ENCODE data around the gene ZCWPW1.
"Not testable (repeated sequence)": the region's sequence is repeated elsewhere in the genome, so short reads cannot be mapped to it uniquely, and the experiment has no call there.

The ZCWPW1 gene

DNA sequence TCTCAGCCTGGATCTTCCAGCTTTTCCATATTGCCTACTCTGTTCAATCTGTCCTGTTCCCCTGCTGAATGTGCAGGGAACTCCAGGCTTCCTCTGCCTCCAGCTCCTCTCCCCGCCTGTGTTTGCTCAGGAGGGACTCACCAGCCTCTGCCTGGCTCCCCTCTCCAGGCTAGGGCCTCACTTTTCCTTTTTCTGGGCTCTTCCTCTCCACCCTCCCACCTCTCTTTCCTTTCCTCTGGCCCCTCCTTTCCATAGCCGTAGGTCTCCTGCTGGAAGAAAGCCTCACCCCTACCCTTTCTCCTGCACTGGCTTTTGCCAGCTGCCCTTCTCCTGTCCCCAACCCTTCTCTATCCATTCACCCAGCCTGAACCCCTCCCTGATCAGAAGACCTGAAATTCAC is 30.3 kb downstream of the ZCWPW1 start:
- no peak for DNase-seq

DNA sequence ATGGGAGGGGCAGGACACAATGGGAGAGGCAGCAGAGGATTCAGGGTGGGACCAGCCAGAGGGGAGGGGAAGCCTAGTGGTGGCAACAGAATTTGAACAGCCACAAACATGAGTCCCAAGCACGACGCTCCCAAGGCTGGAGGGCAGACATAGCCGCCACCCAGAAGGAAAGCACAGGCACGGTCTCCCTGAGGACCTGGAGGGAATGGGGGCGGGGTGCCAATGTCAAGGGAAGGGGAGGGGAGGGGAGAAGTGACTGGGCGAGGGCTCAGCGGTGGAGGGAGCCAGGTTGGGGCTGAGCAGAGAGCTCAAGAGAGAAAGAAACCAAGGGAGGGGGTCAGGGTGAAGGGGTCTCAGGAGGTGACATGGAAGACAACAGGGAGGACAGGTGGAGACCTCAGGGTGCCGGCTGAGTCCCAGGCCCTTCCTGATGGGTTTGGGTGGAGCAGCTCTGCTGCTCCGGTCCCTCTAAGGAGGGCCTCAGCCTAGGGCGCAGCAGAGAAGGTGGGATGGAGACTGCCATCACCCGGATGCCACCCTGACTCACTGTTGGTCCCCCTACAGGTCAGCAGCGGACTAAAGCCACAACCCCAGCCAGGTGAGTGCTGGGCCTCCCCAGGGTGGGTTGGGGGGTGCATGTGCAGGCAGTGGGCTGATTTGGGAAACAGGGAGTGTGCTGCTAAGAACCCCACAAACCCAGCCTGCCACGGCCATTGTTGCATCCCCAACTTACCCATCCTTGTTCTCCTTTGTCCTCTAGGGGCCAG is 31.0 kb downstream of the ZCWPW1 start:
- DNase-seq, result no peak

DNA sequence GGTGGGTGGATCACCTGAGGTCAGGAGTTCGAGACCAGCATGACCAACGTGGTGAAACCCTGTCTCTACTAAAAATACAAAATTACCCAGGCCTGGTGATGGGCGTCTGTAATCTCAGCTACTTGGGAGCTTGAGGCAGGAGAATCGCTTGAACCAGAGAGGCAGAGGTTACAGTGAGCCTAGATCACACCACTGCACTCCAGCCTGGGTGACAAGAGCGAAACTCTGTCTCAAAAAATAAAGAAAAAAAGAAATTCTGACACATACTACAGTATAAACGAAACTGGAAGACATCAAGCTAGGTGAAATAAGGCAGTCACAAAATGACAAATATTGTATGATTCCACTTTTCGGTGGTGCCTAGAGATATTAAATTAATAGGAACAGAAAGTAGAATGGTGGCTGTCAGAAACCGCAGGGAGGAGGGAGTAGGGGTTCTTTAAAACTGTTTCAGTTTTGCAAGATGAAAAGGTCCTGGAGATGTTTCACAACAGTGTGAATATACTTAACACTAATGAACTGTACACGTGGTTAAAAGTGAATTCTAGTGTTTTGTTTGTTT is 32.0 kb downstream of the ZCWPW1 start:
- DNase-seq, result peak; percentile 95

DNA sequence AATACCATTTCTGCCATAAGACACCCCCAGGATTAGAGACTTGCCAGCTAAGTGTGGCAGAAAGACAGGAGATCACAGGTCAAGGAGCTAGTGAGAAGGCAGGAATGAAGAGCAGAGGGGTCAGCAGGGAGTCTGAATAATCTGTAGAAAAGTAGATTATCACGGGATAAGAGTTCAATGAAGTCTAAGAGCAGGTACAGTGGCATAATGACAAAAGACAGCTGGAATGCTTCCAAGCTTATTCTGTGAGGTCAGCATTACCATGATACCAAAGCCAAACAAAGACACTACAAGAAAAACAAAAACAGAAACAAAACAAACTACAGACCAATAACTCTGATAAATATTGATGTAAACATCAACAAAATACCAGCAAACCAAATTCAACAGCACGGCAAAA is 34.4 kb downstream of the ZCWPW1 start:
- DNase-seq, result no peak

DNA sequence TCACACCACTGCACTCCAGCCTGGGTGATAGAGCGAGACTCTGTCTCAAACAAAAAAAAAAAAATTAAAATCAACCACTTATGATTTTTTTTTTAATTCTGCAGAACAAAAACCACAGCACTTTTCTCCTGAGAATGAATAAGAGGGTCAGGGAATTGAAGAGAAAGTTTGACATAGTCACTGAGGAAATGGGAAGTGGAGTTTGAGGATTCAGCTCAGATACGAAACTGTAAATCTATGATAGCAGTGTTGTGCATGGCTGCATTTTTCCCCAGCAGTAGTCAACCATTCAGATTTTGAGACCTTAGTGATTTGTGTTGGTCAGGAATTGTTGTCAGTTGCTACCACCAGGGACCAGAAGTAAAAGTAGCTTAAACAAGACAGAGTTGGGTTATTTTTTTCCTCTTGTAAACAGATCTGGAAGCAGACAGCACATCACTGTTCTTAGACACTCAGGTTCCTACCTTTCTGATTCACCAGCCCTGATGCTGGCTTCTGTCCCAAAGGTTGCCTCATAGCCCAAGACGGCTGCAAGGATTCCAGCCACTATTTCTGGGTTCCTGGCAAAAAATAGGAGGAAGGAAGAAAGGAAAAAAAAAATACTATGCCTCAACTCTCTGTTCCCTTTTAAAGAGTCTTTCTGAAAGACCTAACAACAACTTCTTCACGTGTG is 35.1 kb downstream of the ZCWPW1 start:
- DNase-seq, result peak; percentile 68

DNA sequence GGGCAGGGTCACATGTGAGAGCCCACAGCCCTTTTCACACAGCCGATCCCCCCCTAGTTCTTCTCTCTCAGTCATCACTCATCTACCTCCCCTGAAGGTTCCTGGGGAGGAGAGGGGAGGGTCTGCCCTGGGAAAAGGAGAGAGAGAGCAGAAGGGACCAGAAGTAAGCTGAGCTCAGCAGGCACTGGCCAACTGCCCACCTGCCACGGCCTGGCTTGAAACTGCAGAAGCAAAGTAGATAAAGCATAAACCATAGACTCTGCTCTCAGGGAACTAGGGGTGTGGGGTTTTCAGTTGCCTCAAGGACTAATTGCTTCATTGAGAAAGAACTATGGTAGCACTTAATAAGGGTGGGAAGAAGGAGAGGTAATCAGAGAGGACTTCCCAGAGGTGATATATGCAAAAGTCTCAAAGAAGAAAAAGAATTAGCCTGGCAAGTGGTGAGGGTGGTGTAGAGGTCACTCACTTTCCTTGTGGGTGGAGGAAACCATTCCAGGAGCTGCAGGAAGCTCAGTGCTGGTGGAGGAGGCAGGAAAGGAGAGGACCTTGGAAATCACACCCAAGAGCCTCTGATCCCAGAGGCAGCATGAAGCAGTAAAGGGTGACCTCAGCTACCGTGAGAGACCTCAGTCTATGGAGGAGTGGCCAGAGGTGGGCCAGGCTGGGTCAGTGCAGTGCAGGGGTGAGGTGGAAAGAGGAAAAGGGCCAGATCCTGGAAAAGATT is 38.1 kb downstream of the ZCWPW1 start:
- DNase-seq, result no peak

DNA sequence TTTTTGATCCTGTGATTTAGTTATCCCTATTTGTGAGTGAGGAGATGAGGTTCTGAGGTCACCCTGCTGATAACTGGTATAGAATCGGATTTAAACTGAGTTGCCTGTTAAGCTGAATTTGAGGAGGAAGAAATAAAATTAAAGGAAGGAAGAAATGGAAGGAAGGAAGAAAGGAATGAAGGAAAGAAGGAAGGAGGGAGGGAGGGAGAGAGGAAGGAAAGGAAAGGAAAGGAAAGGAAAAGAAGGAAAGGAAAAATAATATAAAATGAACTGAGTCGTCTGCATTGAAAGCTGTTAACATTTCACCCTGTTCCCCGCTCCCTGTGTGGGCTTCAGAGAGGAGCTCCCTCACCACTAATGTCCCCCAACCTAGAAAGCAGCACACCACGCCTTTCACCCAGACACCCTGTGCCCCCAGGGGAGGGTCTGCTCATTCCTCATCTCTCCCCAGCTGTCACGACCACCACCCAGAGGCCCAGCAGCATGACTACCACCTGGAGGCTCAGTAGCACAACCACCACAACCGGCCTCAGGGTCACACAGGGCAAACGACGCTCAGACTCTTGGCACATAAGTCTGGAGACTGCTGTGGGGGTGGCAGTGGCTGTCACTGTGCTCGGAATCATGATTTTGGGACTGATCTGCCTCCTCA is 38.9 kb downstream of the ZCWPW1 start:
- DNase-seq, result no peak

DNA sequence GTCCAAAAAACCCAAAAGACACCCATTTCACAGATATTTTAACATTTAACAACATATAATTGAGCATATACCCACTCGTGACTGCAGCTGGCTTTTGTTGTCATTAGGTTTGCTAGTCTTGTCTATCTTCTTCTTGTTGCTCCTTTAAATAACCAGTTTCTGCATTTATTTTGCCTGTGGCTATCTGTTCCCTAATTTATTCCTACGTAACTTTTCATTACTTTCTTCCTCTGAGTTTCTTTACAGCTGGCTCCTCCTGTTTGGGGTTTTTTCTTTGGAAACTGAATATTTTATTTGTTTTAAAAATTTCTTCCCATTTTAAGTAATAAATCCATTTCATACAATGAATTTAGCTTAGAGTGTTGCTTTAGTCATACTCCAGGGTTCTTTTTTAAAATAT is 40.8 kb downstream of the ZCWPW1 start:
- peak; percentile 39 for DNase-seq

DNA sequence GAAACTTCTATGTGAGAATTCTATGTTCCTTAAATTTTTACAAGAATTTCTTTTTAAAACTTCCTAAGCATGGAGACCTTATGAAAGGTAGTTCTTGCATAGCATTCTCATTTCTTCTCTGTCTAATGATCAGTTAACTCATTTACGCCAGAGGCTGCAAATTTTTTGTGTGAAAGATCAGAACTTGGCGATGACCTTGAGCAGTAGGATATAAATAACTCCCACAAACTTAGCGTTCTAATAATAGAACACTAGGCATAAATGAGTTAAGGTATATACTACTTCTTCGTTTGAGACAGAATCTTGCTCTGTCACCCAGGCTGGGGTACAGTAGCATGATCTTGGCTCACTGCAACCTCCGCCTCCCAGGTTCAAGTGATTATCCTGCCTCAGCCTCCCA is 41.6 kb downstream of the ZCWPW1 start:
- DNase-seq, result no peak

DNA sequence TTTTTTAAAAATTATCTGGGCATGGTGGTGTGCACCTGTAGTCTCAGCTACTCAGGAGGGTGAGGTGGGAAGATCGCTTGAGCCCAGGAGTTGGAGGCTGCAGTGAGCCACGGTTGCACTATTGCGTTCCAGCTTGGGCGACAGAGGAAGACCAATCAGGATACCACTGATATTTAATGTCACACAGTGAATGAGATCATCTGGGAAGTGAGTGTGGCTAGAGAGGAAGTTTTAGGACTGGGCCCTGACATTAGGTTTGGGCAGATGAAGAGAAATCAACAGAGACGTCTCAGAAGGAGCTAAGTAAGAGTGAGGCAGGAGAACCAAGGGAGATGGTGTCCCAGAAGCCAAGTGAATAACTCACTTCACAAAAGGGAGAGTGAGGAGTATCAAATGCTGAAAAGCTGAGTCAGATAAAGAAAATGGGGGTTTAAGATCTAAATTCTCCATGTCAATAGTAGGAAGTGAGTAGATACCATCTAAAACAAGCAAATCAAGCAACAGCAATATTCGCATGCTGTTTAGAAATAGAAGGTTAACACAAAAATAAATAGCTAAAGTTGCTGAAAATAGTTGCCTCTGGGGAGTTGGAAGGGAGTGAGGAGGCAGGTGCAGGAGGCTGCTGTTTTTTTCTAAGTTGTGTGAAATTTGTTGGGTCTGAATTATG is 43.7 kb downstream of the ZCWPW1 start:
- peak; percentile 73 for DNase-seq

DNA sequence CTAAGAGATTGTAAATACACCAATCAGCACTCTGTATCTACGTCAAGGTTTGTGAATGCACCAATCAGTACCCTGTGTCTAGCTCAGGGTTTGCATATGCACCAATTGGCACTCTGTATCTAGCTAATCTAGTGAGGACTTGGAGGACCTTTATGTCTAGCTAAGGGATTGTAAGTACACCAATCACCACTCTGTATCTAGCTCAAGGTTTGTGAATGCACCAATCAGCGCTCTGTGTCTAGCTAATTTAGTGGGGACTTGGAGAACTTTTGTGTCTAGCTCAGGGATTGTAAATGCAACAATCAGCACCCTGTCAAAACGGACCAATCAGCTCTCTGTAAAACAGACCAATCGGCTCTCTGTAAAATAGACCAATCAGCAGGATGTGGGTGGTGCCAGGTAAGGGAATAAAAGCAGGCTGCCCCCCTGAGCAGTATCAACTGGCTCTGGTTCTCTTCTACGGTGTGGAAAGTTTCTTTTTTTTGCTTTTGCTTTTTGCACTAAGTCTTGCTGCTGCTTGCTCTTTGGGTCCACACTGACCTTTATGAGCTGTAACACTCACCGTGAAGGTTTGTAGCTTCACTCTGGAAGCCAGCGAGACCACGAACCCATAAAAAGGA is 46.2 kb downstream of the ZCWPW1 start:
- not testable (repeated sequence) for DNase-seq

DNA sequence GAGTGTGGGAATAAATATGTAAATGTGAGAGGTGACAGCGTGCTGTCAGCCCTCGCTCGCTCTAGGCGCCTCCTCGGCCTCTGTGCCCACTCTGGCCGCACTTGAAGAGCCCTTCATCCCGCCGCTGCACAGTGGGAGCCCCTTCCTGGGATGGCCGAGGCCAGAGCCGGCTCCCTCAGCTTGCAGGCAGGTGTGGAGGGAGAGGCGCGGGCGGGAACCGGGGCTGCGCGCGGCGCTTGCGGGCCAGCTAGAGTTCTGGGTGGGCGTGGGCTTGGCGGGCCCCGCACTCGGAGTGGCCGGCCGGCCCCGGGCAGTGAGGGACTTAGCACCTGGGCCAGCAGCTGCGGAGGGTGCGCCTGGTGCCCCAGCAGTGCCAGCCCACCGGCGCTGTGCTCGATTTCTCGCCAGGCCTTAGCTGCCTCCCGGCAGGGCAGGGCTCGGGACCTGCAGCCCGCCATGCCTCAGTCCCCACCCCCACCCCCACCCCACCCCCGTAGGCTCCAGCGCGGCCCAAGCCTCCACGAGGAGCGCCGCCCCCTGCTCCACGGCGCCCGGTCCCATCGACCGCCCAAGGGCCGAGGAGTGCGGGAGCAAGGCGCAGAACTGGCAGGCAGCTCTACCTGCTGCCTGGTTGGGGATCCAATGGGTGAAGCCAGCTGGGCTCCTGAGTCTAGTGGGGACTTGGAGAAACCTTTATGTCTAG is 46.8 kb downstream of the ZCWPW1 start:
- DNase-seq, result not testable (repeated sequence)

DNA sequence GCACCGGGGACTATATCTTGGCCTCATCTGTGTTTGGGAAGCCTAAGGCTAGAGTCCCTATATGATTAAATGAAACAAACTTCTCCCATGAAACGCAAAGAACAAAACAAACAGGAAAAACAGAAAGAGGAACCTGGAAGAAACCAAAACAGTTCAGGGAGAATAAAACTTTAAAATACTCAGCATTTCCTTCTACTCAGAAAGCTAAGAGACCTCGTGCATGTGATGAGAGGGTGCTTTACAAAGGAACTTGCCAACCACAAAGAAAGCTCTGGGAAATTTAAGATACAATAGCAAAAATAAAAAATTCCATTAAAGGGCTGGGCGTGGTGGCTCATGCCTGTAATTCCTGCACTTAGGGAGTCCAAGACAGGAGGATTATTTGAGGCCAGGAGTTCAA is 48.3 kb downstream of the ZCWPW1 start:
- DNase-seq, result peak; percentile 90

DNA sequence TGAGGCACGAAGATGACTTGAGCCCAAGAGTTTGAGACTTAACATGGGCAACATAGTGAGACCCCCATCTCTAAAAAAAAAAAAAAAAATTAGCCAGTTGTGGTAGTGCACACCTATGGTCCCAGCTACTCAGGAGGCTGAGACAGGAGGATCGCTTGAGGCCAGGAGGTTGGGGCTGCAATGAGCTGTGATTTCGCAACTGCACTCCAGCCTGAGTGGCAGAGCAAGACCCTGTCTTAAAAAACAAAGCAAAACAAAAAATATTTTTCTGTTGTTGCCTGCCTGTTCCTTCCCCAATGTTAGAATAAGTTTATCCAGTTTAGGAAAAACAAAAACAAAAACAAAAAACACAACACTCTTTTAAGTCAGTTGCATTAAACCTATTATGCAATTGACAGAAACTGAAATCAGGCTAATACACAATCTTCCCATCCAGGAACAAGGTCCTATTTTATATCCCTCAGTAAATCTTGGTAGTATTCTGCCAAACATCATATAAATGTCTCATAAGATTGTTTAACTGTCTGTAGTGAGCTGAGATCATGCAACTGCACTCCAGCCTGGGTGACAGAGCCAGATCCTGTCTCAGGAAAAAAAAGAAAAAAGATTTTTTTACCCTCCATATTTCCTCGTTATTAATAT is 50.3 kb downstream of the ZCWPW1 start:
- peak; percentile 52 for DNase-seq

DNA sequence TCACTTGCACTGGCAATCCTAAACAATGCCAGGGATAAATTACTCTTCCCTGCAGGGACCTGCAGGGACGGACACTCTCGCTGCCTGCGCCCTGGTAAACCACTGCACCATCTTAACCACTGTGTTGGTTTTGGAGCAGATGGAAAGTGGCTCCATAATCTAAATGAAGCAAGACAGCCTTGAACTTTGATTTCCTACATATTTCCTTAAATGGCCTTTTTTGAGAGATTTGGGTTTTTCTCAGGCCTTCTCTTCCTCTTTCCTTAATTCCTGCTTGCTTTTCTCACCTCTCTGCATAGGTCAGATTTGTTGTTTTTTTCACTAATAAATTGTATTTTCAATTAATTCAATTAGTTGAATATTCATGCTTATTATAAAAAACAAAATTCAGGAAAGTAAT is 52.4 kb downstream of the ZCWPW1 start:
- no peak for DNase-seq

DNA sequence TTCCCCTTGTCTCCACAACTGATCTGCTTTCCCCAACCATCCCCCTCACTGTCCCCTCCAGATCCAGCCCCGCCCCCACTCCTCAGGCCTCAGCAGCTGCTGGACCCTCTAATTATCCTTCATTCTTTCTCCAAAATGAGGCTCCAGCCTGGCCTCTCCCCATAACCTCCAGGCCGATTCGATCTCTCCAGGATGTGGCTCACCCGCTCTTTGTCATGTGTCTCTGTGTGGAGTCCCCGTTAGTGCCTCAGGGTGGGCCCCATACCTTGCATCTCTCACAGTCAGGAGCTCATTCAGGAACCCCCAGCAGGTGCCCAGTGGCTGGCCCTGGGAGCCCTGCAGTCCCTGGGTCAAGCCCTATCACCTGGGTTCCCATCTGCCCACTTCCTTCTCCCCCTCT is 53.9 kb downstream of the ZCWPW1 start:
- DNase-seq, result no peak

DNA sequence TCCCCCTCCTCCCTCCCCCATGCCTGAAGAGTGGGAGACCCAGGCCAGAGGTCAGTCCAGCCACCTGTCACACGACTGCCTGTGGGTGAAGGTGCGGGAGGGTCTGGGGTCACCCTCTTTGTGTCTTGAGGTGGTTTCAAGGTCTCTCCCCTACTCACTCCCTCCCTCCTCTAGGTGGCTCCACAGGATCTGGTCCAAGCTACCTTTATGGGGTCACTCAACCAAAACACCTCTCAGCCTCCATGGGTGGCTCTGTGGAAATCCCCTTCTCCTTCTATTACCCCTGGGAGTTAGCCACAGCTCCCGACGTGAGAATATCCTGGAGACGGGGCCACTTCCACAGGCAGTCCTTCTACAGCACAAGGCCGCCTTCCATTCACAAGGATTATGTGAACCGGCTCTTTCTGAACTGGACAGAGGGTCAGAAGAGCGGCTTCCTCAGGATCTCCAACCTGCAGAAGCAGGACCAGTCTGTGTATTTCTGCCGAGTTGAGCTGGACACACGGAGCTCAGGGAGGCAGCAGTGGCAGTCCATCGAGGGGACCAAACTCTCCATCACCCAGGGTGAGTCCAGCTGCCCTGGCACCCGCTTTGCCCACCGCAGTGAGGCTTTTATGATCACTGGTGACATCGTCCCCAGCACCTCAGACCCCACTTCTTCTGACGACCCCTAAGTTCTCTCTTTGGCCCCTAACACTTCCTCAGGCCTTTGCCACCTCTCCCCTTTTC is 54.5 kb downstream of the ZCWPW1 start:
- not testable (repeated sequence) for DNase-seq

DNA sequence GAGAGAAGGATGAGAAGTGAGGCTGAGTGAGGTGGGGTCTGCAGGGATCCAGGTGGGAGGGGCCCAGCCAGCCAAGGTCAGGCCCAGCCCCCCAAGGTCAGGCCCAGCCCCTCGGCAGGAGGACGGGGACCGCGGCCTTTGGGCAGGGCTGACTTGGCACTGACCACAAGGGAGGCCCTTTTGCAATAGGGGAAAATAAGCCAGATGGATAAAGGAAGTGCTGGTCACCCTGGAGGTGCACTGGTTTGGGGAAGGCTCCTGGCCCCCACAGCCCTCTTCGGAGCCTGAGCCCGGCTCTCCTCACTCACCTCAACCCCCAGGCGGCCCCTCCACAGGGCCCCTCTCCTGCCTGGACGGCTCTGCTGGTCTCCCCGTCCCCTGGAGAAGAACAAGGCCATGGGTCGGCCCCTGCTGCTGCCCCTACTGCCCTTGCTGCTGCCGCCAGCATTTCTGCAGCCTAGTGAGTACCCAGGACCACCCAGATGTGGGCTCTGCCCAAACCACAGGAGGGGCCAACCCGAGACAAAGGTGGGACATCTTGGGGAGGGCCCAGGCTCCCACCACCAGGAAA is 55.2 kb downstream of the ZCWPW1 start, which contains the start of gene PILRA:
Gene PILRA, plus strand, starts transcription at position 227 of the 571 bp plus-strand sequence. Its CDS starts 170 bp downstream, at position 397.
- peak; percentile 85 for DNase-seq

DNA sequence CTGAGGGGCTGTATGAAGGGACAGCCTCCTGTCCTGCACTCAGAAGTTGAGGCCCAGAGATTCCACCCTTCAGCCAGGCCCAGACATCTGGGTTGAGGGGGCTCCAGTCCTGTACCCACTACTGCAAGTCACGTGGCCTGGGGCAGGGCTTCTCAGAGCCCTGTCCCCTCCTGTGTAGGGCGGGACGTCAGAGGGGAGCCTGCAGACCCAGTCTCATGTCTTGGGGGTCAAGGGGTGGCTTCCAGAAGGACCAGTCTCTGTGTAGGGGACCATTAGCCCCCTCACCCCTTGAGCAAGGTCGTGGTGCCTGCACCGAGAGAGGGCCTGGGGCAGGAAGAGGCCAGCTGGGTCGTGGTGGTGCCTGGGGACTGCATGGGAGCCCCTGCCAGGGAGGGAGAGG is 55.8 kb downstream of the ZCWPW1 start:
- DNase-seq, result no peak

DNA sequence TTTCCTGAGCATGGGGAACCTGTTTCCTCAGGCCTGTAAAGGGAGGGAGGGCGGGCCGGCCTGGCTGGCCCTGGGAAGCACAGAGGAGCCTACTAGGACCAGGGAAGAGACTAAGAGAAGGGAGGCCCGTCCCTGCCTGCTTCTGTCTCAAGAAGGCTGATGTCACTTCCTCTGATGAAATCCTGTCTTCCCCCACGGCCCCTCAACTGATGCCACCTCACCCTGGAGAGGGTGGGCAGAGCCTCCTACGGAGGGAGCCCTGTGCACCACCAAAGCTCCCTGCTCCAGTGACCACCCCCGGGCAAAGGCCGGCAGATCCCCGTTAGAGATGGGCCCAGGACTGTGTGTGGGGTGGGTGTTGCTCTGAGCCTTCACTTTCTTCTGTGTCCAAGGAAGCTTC is 56.2 kb downstream of the ZCWPW1 start:
- peak; percentile 94 for DNase-seq

All from suppressor macrophage treated with lipopolysaccharide for 4 hours (primary cell).